ENCODE results near the gene GOPC. TPM values are rescaled to one million over a fixed set of nuclear protein-coding genes. Genes with fewer than 3 reads are reported as not detected.

GOPC gene
- total and polyA plus RNA-seq, 2 donors (not counting 3 experiments of a cell fraction or from before 2014, with no cell fraction given) = 7.8 to 22.8 TPM

DNA sequence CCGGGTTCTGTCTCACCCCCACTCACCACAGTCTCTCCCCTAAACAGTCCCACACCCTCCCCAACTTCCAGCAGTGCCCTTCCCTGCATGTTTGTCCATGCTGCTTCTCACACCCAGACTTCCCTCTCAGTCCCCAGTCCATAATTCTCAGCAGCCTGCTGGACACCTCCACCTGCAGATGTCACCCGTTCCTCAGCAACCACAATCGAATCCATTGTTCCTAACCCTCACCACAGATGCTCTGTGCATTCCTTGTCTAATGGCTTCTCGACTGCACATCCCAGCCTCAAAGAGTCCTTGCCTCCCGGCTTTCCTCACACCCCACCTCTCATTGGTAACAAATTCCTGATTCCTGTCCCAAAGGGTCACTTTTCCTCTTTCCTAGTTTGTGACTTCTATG lies 55.6 kb downstream of the GOPC start:
- peaks cover 32% of the 10 kb centered on the region for H3K4me1 ChIP-seq (ENCODE audit: control insufficient read depth, extremely low read depth, insufficient read depth, low read length)
- no peak for DNase-seq (ENCODE audit: low read depth, low spot score)
- no peaks in the 10 kb centered on the region for H3K27me3 ChIP-seq (ENCODE audit: control insufficient read depth in 2 of 2, insufficient read depth in 2 of 2, low read length in 2 of 2)
- dilution Hi-C loops (cut with MboI; ENCODE audit: extremely low pct_ligation_motif_present, low sequenced_read_pairs) = no loop called here
- H3K9me1 ChIP-seq (replicated peaks; ENCODE audit: control insufficient read depth, extremely low read depth, insufficient read depth, low read length) = no peaks in the 10 kb centered on the region
- no peak overlapping the region for H3K4me2 ChIP-seq (ENCODE audit: insufficient read depth, low read length)
- no TSS peak for BruUV-seq (replicated peaks)
- intact Hi-C loops (cut with micrococcal nuclease) = no loop called here
- TF ChIP-seq MYC (IDR thresholded peaks at IDR 0.05; ENCODE audit: low read depth, low read length) = no peak
- no peak for TF ChIP-seq JUN (IDR thresholded peaks at IDR 0.05; ENCODE audit: borderline replicate concordance, insufficient read depth, insufficient read length, low read depth)
- no peak for TF ChIP-seq FOS (IDR thresholded peaks at IDR 0.05; ENCODE audit: borderline replicate concordance, insufficient read depth, low read length)
- TF ChIP-seq POLR2A (IDR thresholded peaks at IDR 0.05; ENCODE audit: low read depth, low read length) = no peak
- TF ChIP-seq EZH2 (IDR thresholded peaks at IDR 0.05; ENCODE audit: borderline replicate concordance, low read depth, low read length, severe bottlenecking) = no peak
- no peak for TF ChIP-seq MAX (IDR thresholded peaks at IDR 0.05; ENCODE audit: insufficient read depth, insufficient read length)
- TF ChIP-seq POLR2AphosphoS5 (IDR thresholded peaks at IDR 0.05; ENCODE audit: insufficient read depth, low read depth, low read length) = no peak
- TF ChIP-seq, protein P1, sequence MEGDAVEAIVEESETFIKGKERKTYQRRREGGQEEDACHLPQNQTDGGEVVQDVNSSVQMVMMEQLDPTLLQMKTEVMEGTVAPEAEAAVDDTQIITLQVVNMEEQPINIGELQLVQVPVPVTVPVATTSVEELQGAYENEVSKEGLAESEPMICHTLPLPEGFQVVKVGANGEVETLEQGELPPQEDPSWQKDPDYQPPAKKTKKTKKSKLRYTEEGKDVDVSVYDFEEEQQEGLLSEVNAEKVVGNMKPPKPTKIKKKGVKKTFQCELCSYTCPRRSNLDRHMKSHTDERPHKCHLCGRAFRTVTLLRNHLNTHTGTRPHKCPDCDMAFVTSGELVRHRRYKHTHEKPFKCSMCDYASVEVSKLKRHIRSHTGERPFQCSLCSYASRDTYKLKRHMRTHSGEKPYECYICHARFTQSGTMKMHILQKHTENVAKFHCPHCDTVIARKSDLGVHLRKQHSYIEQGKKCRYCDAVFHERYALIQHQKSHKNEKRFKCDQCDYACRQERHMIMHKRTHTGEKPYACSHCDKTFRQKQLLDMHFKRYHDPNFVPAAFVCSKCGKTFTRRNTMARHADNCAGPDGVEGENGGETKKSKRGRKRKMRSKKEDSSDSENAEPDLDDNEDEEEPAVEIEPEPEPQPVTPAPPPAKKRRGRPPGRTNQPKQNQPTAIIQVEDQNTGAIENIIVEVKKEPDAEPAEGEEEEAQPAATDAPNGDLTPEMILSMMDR (IDR thresholded peaks at IDR 0.05; ENCODE audit: extremely low read depth in 1 of 2, insufficient read depth in 1 of 2, low read depth in 1 of 2, low read length in 2 of 2) = no peak
- no peak for TF ChIP-seq GATA2 (IDR thresholded peaks at IDR 0.05; ENCODE audit: insufficient read depth, insufficient read length, low read depth, low read length)
- CTCF ChIA-PET = interaction anchor here (1.1 to 1.2 kb wide), 2 partner anchors 64 to 97 kb away, joined by 4 read pairs; no protein-coding TSS in a partner anchor
- no peak overlapping the region for H3K9ac ChIP-seq (replicated peaks; ENCODE audit: extremely low read depth, insufficient read depth, low read length)
- H3K36me3 ChIP-seq (ENCODE audit: control insufficient read depth in 2 of 2, extremely low read depth in 1 of 2, insufficient read depth in 2 of 2, low read length in 2 of 2) = peaks cover 12 to 24% of the 10 kb centered on the region in 2 experiments
- no peaks in the 10 kb centered on the region for H3K9me3 ChIP-seq (replicated peaks; ENCODE audit: control insufficient read depth, insufficient read depth, low read length)
- no peak overlapping the region for H2AFZ ChIP-seq (ENCODE audit: low read depth, low read length)
- no peak for FAIRE-seq
- peaks cover 8% of the 10 kb centered on the region for H3K79me2 ChIP-seq (ENCODE audit: control insufficient read depth, insufficient read depth, low read length)
- H3K27ac ChIP-seq (ENCODE audit: insufficient read depth, low read depth, low read length) = no peak overlapping the region
- POLR2A ChIA-PET = no interaction called here
- H3K4me3 ChIP-seq (replicated peaks in 1 of 3; ENCODE audit: insufficient read depth in 1 of 3, low read depth in 1 of 3, low read length in 3 of 3) = no peak overlapping the region
- no peaks in the 10 kb centered on the region for H4K20me1 ChIP-seq (replicated peaks; ENCODE audit: control insufficient read depth, extremely low read depth, insufficient read depth, low read length)
